Neural progenitor cell (in vitro differentiated cells): Measurements from ENCODE around the gene FAM32A.

Experiments
- EZH2 ChIP-seq: fragments of 200-600 bp; sonication (generic); IDR thresholded peaks from 2 replicates; pipeline ENCODE4 v1.6.1; 2017; ENCODE audit warnings: antibody characterized with exemption, mild to moderate bottlenecking, moderate library complexity
- EZH2phosphoT487 ChIP-seq: fragments of 200-600 bp; sonication (generic); IDR thresholded peaks from 2 replicates; pipeline ENCODE4 v1.6.1; 2017; ENCODE audit warnings: antibody characterized with exemption
- TF ChIP-seq, protein P1 (sequence below): fragments of 200-600 bp; sonication (generic); IDR thresholded peaks from 2 replicates; pipeline ENCODE4 v1.5.1; 2017; ENCODE audit warnings: antibody characterized with exemption, mild to moderate bottlenecking

DNA sequence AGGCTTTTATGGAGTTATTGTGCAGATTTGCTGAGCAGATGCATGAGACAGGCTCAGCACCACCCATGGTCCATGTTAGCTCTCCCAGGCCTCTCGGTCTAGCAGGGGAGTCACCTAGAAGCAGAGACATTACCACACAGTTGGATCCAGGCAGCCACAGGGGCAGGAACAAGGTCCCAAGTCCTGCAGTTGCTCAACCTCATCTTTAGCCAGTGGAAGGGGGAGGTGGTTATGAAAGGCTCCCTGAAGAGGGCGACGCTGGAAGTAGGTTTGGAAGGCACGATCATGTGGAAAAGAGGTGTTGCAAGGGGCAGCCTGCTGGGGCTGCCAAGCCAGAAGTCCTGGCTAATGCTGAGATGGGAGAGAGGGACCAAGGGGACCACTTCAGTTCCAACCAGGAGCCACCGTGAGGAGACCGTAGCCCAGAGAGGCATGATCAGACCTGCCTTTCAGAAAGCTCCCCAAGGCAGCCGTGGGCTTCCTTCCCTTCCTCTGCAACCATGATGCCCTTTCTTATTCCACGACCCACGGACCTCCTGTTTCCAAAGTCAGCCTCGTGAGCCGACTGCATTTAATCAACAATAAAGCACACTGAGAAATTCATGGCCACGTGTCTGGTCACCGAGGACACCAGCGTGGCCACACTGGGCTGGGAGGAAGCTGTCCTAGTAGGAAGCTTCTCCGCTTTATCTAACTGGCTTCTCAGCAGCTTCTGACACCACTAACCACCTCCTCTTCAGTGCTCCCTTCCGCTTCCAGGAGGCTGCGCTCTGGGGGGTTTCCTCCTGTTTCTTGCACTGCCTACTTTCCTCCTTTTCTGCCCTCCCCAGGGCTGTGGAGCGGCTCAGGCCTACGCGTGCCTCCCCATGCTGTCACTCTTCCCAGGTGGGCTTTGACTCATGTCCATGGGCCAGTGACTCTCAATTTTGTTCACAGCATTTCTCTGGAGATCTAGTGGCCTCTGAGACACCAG lies 15.1 kb downstream of the FAM32A start:
- TF ChIP-seq, protein P1, sequence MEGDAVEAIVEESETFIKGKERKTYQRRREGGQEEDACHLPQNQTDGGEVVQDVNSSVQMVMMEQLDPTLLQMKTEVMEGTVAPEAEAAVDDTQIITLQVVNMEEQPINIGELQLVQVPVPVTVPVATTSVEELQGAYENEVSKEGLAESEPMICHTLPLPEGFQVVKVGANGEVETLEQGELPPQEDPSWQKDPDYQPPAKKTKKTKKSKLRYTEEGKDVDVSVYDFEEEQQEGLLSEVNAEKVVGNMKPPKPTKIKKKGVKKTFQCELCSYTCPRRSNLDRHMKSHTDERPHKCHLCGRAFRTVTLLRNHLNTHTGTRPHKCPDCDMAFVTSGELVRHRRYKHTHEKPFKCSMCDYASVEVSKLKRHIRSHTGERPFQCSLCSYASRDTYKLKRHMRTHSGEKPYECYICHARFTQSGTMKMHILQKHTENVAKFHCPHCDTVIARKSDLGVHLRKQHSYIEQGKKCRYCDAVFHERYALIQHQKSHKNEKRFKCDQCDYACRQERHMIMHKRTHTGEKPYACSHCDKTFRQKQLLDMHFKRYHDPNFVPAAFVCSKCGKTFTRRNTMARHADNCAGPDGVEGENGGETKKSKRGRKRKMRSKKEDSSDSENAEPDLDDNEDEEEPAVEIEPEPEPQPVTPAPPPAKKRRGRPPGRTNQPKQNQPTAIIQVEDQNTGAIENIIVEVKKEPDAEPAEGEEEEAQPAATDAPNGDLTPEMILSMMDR = no peak
- TF ChIP-seq EZH2 (no peak), EZH2phosphoT487 (no peak)
